ENCODE measurements around the gene ARHGAP6. TPM values are rescaled to one million over a fixed set of nuclear protein-coding genes. Genes with fewer than 3 reads are reported as not detected.
A peak's percentile ranks its signal among the peaks of the same experiment; 100 is the strongest.
"Not testable (repeated sequence)": the region's sequence is repeated elsewhere in the genome, so short reads cannot be mapped to it uniquely, and the experiment has no call there.

ARHGAP6 gene
- total RNA-seq, 2 donors from 2014 or later, result not detected

GRCh38 chrX:11628399-11628798, 37.3 kb downstream of the ARHGAP6 start:
- H3K27ac Mint-ChIP-seq, result no peak overlapping the region
- no peak overlapping the region for H3K4me3 Mint-ChIP-seq
- no peaks in the 10 kb centered on the region for H3K4me1 Mint-ChIP-seq (ENCODE audit: low read depth)
- ATAC-seq (replicated peaks in 1 of 2) (no peak), DNase-seq (no peak)
- peaks cover 18% of the 10 kb centered on the region for H3K27me3 Mint-ChIP-seq (ENCODE audit: low read depth)
- H3K9me3 Mint-ChIP-seq, result peaks cover 0 to 2% of the 10 kb centered on the region in 2 donors
- peaks cover 0 to 5% of the 10 kb centered on the region in 2 donors for H3K36me3 Mint-ChIP-seq (ENCODE audit: insufficient read depth in 2 of 2)

- DNase-seq (no peak), ATAC-seq (replicated peaks in 1 of 2) (no peak)
- peaks cover 0 to 5% of the 10 kb centered on the region in 2 donors for H3K36me3 Mint-ChIP-seq (ENCODE audit: insufficient read depth in 2 of 2)
- H3K9me3 Mint-ChIP-seq, result peaks cover 0 to 2% of the 10 kb centered on the region in 2 donors
- no peak overlapping the region for H3K27ac Mint-ChIP-seq
- H3K4me3 Mint-ChIP-seq, result no peak overlapping the region
- no peaks in the 10 kb centered on the region for H3K4me1 Mint-ChIP-seq (ENCODE audit: low read depth)
- peaks cover 13% of the 10 kb centered on the region for H3K27me3 Mint-ChIP-seq (ENCODE audit: low read depth)
These were observed 39.4 kb downstream of the ARHGAP6 start for GRCh38 chrX:11626351-11626750.

DNA sequence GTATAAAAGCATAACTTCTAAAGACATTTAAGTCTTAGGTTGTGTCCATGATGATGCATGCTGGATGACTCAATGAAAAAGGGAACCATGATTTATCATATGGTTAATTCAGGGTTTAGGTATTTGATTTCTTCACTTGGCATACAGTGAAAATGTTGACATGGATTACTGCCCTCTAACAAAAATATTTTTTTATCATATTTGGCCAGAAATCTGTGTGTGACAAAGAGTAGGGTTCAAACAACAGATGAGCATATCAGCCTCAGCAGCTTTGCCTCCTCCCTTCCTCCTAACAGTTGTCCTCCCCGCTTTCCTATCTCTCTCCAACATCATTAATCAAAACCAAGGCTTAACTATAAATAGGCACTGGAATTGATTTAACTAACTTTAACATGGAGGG, 46.3 kb downstream of the ARHGAP6 start:
- no peak overlapping the region for H3K27ac Mint-ChIP-seq
- H3K36me3 Mint-ChIP-seq (ENCODE audit: insufficient read depth in 2 of 2), result peaks cover 0 to 2% of the 10 kb centered on the region in 2 donors
- H3K4me1 Mint-ChIP-seq (ENCODE audit: low read depth), result no peaks in the 10 kb centered on the region
- H3K4me3 Mint-ChIP-seq, result no peak overlapping the region
- ATAC-seq (replicated peaks in 1 of 2), result no peak
- peaks cover 31% of the 10 kb centered on the region for H3K27me3 Mint-ChIP-seq (ENCODE audit: low read depth)
- DNase-seq, result no peak
- peaks cover 0 to 1% of the 10 kb centered on the region in 2 donors for H3K9me3 Mint-ChIP-seq

GRCh38 chrX:11614253-11614652, 51.5 kb downstream of the ARHGAP6 start:
- not testable (repeated sequence) for DNase-seq; ATAC-seq (replicated peaks in 1 of 2); H3K9me3 Mint-ChIP-seq; H3K27ac Mint-ChIP-seq; H3K4me3 Mint-ChIP-seq; H3K4me1 Mint-ChIP-seq (ENCODE audit: low read depth); H3K36me3 Mint-ChIP-seq (ENCODE audit: insufficient read depth in 2 of 2)
- peaks cover 49% of the 10 kb centered on the region for H3K27me3 Mint-ChIP-seq (ENCODE audit: low read depth)

GRCh38 chrX:11611965-11612364, 53.8 kb downstream of the ARHGAP6 start:
- ATAC-seq (replicated peaks in 1 of 2) (no peak), DNase-seq (no peak)
- no peak overlapping the region for H3K4me3 Mint-ChIP-seq
- H3K9me3 Mint-ChIP-seq, result peaks cover 0 to 2% of the 10 kb centered on the region in 2 donors
- no peaks in the 10 kb centered on the region for H3K36me3 Mint-ChIP-seq (ENCODE audit: insufficient read depth in 2 of 2)
- H3K27me3 Mint-ChIP-seq (ENCODE audit: low read depth), result peaks cover 45% of the 10 kb centered on the region
- H3K4me1 Mint-ChIP-seq (ENCODE audit: low read depth), result no peaks in the 10 kb centered on the region
- H3K27ac Mint-ChIP-seq, result no peak overlapping the region

GRCh38 chrX:11611161-11611560, 54.6 kb downstream of the ARHGAP6 start:
- Mint-ChIP-seq H3K27ac (no peak overlapping the region), H3K4me3 (no peak overlapping the region), H3K27me3 (ENCODE audit: low read depth) (peaks cover 40% of the 10 kb centered on the region), H3K4me1 (ENCODE audit: low read depth) (no peaks in the 10 kb centered on the region), H3K36me3 (ENCODE audit: insufficient read depth in 2 of 2) (no peaks in the 10 kb centered on the region), H3K9me3 (peaks cover 0 to 2% of the 10 kb centered on the region in 2 donors)
- DNase-seq (no peak), ATAC-seq (replicated peaks in 1 of 2) (no peak)

- Mint-ChIP-seq H3K36me3 (ENCODE audit: insufficient read depth in 2 of 2) (no peaks in the 10 kb centered on the region), H3K4me3 (no peak overlapping the region), H3K27ac (no peak overlapping the region), H3K4me1 (ENCODE audit: low read depth) (no peaks in the 10 kb centered on the region), H3K9me3 (no peaks in the 10 kb centered on the region), H3K27me3 (ENCODE audit: low read depth) (peaks cover 54% of the 10 kb centered on the region)
- ATAC-seq (replicated peaks in 1 of 2) (no peak), DNase-seq (no peak)
These were observed 56.6 kb downstream of the ARHGAP6 start for GRCh38 chrX:11609109-11609508.

- H3K9me3 Mint-ChIP-seq, result no peaks in the 10 kb centered on the region
- DNase-seq, result no peak
- no peak overlapping the region for H3K4me3 Mint-ChIP-seq
- no peaks in the 10 kb centered on the region for H3K36me3 Mint-ChIP-seq (ENCODE audit: insufficient read depth in 2 of 2)
- ATAC-seq (replicated peaks in 1 of 2), result no peak
- no peak overlapping the region for H3K27ac Mint-ChIP-seq
- H3K27me3 Mint-ChIP-seq (ENCODE audit: low read depth), result peaks cover 31% of the 10 kb centered on the region
- no peaks in the 10 kb centered on the region for H3K4me1 Mint-ChIP-seq (ENCODE audit: low read depth)
These were observed 59.3 kb downstream of the ARHGAP6 start for GRCh38 chrX:11606408-11606807.

- Mint-ChIP-seq H3K4me3 (no peak overlapping the region), H3K9me3 (no peaks in the 10 kb centered on the region), H3K27ac (no peak overlapping the region), H3K4me1 (ENCODE audit: low read depth) (no peaks in the 10 kb centered on the region), H3K36me3 (ENCODE audit: insufficient read depth in 2 of 2) (no peaks in the 10 kb centered on the region), H3K27me3 (ENCODE audit: low read depth) (peaks cover 32% of the 10 kb centered on the region)
- ATAC-seq (replicated peaks in 1 of 2) (no peak), DNase-seq (no peak)
These were observed 65.1 kb downstream of the ARHGAP6 start for GRCh38 chrX:11600578-11600977.

- H3K4me1 Mint-ChIP-seq (ENCODE audit: low read depth), result no peaks in the 10 kb centered on the region
- H3K36me3 Mint-ChIP-seq (ENCODE audit: insufficient read depth in 2 of 2), result no peaks in the 10 kb centered on the region
- H3K9me3 Mint-ChIP-seq, result no peaks in the 10 kb centered on the region
- DNase-seq (no peak), ATAC-seq (replicated peaks in 1 of 2) (no peak)
- H3K27me3 Mint-ChIP-seq (ENCODE audit: low read depth), result peaks cover 30% of the 10 kb centered on the region
- no peak overlapping the region for H3K4me3 Mint-ChIP-seq
- no peak overlapping the region for H3K27ac Mint-ChIP-seq
These were observed 68.2 kb downstream of the ARHGAP6 start for GRCh38 chrX:11597479-11597878.

DNA sequence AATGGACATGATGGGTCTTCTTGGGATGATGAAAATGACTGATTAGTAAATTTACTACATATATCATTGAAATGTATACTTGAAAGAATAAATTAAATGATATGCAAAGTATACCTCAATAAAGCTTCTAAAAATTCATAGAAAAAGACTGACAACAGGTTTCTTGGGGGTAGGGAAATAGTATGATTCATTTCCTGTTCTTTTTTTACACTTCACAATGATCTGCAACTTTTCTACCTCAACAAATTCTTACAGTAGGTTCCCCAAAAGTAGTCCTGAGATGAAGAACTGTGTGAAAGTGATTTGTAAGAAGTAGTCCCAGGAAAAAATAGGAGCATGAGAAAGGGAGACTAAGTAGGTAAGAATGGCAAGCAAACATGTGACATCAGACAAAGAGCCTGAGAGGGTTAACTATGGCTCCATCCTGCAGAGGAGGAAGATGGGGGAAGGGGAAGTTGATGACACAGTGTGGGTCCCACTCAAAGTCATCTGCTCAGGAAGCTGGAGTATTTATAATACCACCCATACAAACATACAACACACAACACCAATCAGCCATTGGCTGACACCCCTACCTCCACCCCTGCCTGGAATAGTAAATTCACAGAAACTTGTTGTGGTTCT, 73.9 kb downstream of the ARHGAP6 start:
- DNase-seq (peak in 1 of 2 donors; percentile 1), ATAC-seq (replicated peaks in 1 of 2) (peak; percentile 51)
- H3K27me3 Mint-ChIP-seq (ENCODE audit: low read depth), result peaks cover 30% of the 10 kb centered on the region
- H3K9me3 Mint-ChIP-seq, result no peaks in the 10 kb centered on the region
- no peaks in the 10 kb centered on the region for H3K36me3 Mint-ChIP-seq (ENCODE audit: insufficient read depth in 2 of 2)
- H3K4me3 Mint-ChIP-seq, result peak overlapping the region in 1 of 2 donors; percentile 57
- peaks cover 11% of the 10 kb centered on the region for H3K4me1 Mint-ChIP-seq (ENCODE audit: low read depth)
- peak overlapping the region; percentile 80 for H3K27ac Mint-ChIP-seq

DNA sequence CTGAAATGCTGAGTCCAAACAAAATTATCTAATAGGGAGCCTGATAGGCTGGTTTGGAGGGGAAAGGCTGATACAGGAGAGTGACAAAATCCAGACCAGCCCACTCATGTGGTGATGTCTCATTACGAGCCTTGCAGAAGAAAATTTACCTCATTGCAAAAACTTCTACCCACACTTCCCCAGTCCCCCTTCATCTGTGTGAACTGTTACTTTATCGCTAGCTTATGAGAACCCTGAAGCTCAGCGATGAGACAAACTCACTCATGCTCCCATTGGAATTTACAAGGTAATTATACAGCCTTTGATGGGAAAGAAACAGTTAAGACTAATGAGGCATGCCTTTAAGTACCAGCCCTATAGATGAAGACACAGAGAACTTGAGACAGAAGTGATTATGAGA, 76.1 kb downstream of the ARHGAP6 start:
- H3K27me3 Mint-ChIP-seq (ENCODE audit: low read depth), result peaks cover 30% of the 10 kb centered on the region
- no peak overlapping the region for H3K27ac Mint-ChIP-seq
- no peaks in the 10 kb centered on the region for H3K9me3 Mint-ChIP-seq
- DNase-seq (no peak), ATAC-seq (replicated peaks in 1 of 2) (no peak)
- no peaks in the 10 kb centered on the region for H3K36me3 Mint-ChIP-seq (ENCODE audit: insufficient read depth in 2 of 2)
- H3K4me3 Mint-ChIP-seq, result no peak overlapping the region
- H3K4me1 Mint-ChIP-seq (ENCODE audit: low read depth), result peaks cover 11% of the 10 kb centered on the region

DNA sequence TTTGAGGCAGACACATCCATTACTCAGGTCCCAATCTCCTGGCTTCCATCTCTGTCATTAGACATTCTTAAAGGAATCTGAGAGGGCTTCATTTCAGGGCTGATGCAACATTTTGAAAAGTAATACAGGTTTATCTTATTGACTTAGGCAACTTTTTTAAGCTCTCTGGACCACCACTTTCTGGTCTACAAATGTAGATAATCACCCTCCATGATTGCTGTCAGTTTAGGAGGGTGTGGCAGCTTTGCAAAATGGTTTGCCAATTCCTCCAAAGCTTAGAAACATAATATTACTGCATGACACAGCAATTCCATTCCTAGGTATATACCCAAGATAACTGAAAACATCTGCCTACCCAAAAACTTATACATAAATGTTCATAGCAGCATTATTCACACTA, 77.6 kb downstream of the ARHGAP6 start:
- ATAC-seq (replicated peaks in 1 of 2), result no peak
- Mint-ChIP-seq H3K36me3 (ENCODE audit: insufficient read depth in 2 of 2) (no peaks in the 10 kb centered on the region), H3K4me3 (no peak overlapping the region), H3K27me3 (ENCODE audit: low read depth) (peaks cover 33% of the 10 kb centered on the region), H3K27ac (no peak overlapping the region), H3K4me1 (ENCODE audit: low read depth) (peaks cover 11% of the 10 kb centered on the region), H3K9me3 (no peaks in the 10 kb centered on the region)
- DNase-seq, result no peak

DNA sequence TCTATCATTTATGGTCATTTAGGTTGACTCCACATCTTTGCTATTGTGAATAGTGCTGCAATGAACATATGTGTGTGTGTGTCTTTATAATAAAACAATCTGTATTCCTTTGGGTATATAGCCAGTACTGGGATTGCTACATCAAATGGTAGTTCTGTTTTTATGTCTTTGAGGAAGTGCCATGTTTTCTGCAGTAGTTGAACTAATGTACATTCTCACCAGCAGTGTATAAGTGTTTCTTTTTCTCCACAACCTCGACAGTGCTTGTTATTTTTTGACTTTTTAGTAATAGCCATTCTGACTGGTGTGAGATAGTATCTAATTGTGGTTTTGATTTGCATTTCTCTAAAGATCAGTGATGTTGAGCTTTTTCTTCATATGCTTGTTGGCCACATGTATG, 80.5 kb downstream of the ARHGAP6 start:
- DNase-seq (no peak), ATAC-seq (replicated peaks in 1 of 2) (no peak)
- Mint-ChIP-seq H3K9me3 (no peaks in the 10 kb centered on the region), H3K36me3 (ENCODE audit: insufficient read depth in 2 of 2) (no peaks in the 10 kb centered on the region), H3K4me3 (no peak overlapping the region), H3K27me3 (ENCODE audit: low read depth) (peaks cover 41% of the 10 kb centered on the region), H3K27ac (no peak overlapping the region), H3K4me1 (ENCODE audit: low read depth) (no peaks in the 10 kb centered on the region)

All from activated T-cell treated with anti-CD3 and anti-CD28 coated beads, Interleukin-2, amount 50 U/mL, for 72 hours (primary cell).